KMS-11 (cell line): ENCODE results near the gene WASL.

ENCODE experiments used
- H2AFZ ChIP-seq: fragments of 200-600 bp; sonication (generic); 2 replicates; pipeline ENCODE4 v1.6.1; 2016; ENCODE audit warnings: antibody characterized with exemption, mixed run types, low read depth
- H3K27ac ChIP-seq: fragments of 200-600 bp; sonication (generic); 2 replicates; pipeline ENCODE4 v1.6.1; 2016; ENCODE audit warnings: mild to moderate bottlenecking, mixed run types
- H3K27me3 ChIP-seq: fragments of 200-600 bp; sonication (generic); 2 replicates; pipeline ENCODE4 v1.6.1; 2017; ENCODE audit warnings: mild to moderate bottlenecking, low read depth, mixed run types, moderate library complexity; ENCODE audit not compliant: insufficient read depth
- H3K36me3 ChIP-seq: fragments of 200-600 bp; sonication (generic); 2 replicates; pipeline ENCODE4 v1.6.1; 2017; ENCODE audit warnings: mild to moderate bottlenecking, mixed run types; ENCODE audit not compliant: insufficient read depth
- H3K4me1 ChIP-seq: fragments of 200-600 bp; sonication (generic); 2 replicates; pipeline ENCODE4 v1.6.1; 2016; ENCODE audit warnings: mild to moderate bottlenecking, low read depth, mixed run types; ENCODE audit not compliant: poor library complexity, severe bottlenecking
- H3K4me2 ChIP-seq: fragments of 200-600 bp; sonication (generic); 2 replicates; pipeline ENCODE4 v1.7.0; 2016; ENCODE audit warnings: mild to moderate bottlenecking, mixed run types
- H3K4me3 ChIP-seq: fragments of 200-600 bp; sonication (generic); IDR thresholded peaks from 2 replicates; pipeline ENCODE4 v1.6.1; 2017; ENCODE audit warnings: low read depth, low read length, mixed read lengths; ENCODE audit not compliant: insufficient read depth
- H3K79me2 ChIP-seq: fragments of 200-600 bp; sonication (generic); 2 replicates; pipeline ENCODE4 v1.6.1; 2016; ENCODE audit warnings: low read depth, mixed run types; ENCODE audit not compliant: insufficient read depth
- H3K9ac ChIP-seq: fragments of 200-600 bp; sonication (generic); 2 replicates; pipeline ENCODE4 v1.6.1; 2016; ENCODE audit warnings: mild to moderate bottlenecking, mixed run types
- H4K20me1 ChIP-seq: fragments of 200-600 bp; sonication (generic); 2 replicates; pipeline ENCODE4 v1.6.1; 2016; ENCODE audit warnings: mild to moderate bottlenecking, mixed run types; ENCODE audit not compliant: insufficient read depth
- TF ChIP-seq, protein P1 (sequence below): fragments of 200-600 bp; sonication (generic); conservative IDR thresholded peaks from 2 replicates; pipeline ENCODE4 v1.6.1; 2017; ENCODE audit warnings: low read depth, mild to moderate bottlenecking, antibody characterized with exemption, low read length, moderate library complexity, mixed read lengths

Gene WASL

DNA sequence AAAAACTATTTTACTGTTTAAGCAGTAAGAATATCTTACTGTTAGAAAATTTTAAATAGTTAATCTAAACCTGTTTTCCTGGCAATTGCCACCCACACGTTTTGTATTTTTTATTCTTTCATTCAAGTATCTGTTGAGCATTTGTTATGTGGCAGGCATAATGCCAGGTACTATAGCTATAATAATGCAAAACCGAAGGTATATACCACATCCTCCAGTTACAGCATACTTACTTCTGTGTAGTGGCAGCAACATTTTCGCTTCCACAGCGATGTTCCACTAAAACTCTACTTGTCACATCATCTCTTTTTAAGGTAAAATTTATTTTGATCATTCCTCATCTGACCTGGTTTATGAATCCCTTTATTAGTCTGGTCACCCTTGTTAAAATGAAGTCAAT, 30.0 kb downstream of the WASL start:
- Histone ChIP-seq H3K36me3 (no peaks in the 10 kb centered on the region), H4K20me1 (peaks cover 4% of the 10 kb centered on the region; the same call in 1 of the 2 replicates)

DNA sequence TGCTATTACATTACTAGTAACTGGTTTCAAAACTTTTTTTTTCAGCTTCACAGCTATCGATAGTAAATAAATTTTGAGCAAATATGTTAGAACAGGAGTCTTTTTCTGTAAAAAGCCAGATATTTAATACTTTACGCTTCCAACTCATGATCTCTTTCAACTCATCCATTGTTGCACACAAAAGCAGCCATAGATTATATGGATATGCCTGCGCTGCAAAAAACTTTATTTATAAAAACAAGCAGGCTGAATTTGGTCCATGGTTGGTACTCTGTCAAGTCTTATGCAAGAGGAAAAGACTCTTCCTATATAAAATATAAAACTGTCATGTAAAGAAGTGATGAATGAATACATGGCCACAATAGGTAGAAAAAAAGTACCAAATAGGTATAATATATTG, 31.1 kb downstream of the WASL start:
- H3K4me1 ChIP-seq = peaks cover 15% of the 10 kb centered on the region
- TF ChIP-seq, protein P1, sequence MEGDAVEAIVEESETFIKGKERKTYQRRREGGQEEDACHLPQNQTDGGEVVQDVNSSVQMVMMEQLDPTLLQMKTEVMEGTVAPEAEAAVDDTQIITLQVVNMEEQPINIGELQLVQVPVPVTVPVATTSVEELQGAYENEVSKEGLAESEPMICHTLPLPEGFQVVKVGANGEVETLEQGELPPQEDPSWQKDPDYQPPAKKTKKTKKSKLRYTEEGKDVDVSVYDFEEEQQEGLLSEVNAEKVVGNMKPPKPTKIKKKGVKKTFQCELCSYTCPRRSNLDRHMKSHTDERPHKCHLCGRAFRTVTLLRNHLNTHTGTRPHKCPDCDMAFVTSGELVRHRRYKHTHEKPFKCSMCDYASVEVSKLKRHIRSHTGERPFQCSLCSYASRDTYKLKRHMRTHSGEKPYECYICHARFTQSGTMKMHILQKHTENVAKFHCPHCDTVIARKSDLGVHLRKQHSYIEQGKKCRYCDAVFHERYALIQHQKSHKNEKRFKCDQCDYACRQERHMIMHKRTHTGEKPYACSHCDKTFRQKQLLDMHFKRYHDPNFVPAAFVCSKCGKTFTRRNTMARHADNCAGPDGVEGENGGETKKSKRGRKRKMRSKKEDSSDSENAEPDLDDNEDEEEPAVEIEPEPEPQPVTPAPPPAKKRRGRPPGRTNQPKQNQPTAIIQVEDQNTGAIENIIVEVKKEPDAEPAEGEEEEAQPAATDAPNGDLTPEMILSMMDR = no peak
- no peak overlapping the region for H3K4me2 ChIP-seq
- H3K27me3 ChIP-seq = no peaks in the 10 kb centered on the region
- no peak overlapping the region for H3K27ac ChIP-seq
- H3K9ac ChIP-seq = no peak overlapping the region
- peaks cover 5% of the 10 kb centered on the region; the same call in 1 of the 2 replicates for H4K20me1 ChIP-seq
- H2AFZ ChIP-seq = no peak overlapping the region
- no peaks in the 10 kb centered on the region for H3K36me3 ChIP-seq
- peaks cover 43% of the 10 kb centered on the region; the same call in 1 of the 2 replicates for H3K79me2 ChIP-seq
- no peak overlapping the region for H3K4me3 ChIP-seq

More for the DNA sequence above, 30.0 kb downstream of the WASL start:
- Histone ChIP-seq H3K9ac (no peak overlapping the region), H3K4me1 (peaks cover 12% of the 10 kb centered on the region), H3K4me3 (no peak overlapping the region), H3K27me3 (no peaks in the 10 kb centered on the region), H3K4me2 (no peak overlapping the region), H2AFZ (no peak overlapping the region), H3K27ac (no peak overlapping the region), H3K79me2 (peaks cover 54% of the 10 kb centered on the region)
- TF ChIP-seq, protein P1 = no peak

DNA sequence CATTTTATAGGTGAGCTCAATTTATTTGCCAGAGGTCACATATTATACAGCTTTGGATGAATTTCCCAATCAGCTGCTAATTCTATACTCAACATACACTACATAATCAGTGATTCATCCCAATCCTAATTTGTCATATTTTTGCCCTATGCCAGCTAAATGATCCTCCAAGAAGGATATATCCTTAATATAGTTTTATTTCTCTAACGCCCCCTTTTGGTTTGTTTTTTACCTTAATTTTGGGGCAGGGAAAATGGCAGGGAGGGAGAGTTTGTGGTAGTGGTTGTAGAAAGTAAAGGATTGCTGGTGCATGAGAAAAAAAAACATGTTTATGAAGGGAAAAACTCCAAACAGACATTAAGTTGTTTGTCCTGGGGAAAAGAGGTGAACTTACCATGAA, 31.9 kb downstream of the WASL start:
- Histone ChIP-seq H3K4me2 (no peak overlapping the region), H2AFZ (no peak overlapping the region), H3K27ac (no peak overlapping the region), H3K9ac (no peak overlapping the region), H4K20me1 (peaks cover 13% of the 10 kb centered on the region; the same call in 1 of the 2 replicates), H3K79me2 (peaks cover 36% of the 10 kb centered on the region; the same call in 1 of the 2 replicates), H3K4me1 (peaks cover 19% of the 10 kb centered on the region), H3K4me3 (no peak overlapping the region), H3K27me3 (no peaks in the 10 kb centered on the region), H3K36me3 (no peaks in the 10 kb centered on the region)
- TF ChIP-seq, protein P1 = no peak

DNA sequence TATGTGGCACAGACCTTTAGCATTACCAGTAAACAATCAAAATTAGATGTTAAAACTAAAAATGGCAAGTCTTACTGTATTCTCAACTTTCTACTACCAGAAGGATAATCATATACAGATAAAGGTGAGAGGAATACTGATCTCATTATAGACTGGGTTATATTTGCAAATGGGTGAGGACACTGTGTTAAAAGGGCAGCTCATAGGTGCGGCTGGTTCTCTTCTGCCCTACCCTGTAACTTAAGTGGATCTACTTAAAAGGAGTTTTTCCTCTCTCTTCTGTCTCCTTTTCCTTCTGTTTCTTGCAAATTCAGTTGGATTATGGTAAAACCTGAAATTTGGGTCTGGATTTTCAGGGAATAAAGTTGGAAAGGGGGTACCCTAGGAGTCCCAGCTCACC, 33.0 kb downstream of the WASL start:
- peaks cover 25% of the 10 kb centered on the region for H3K4me1 ChIP-seq
- H3K36me3 ChIP-seq = no peaks in the 10 kb centered on the region
- no peak overlapping the region for H3K9ac ChIP-seq
- H3K27me3 ChIP-seq = no peaks in the 10 kb centered on the region
- TF ChIP-seq, protein P1 = no peak
- H2AFZ ChIP-seq = no peak overlapping the region
- no peak overlapping the region for H3K4me2 ChIP-seq
- H4K20me1 ChIP-seq = peaks cover 19% of the 10 kb centered on the region; the same call in 1 of the 2 replicates
- no peak overlapping the region for H3K4me3 ChIP-seq
- H3K79me2 ChIP-seq = peaks cover 31% of the 10 kb centered on the region; the same call in 1 of the 2 replicates
- H3K27ac ChIP-seq = no peak overlapping the region
